SU-DHL-6 (cell line): Measurements from ENCODE around the gene NOD2.

Experiments
- H2AFZ ChIP-seq: fragments of 200-600 bp; sonication (generic); 2 replicates; pipeline ENCODE4 v1.6.1; 2014; ENCODE audit warnings: low read depth, mild to moderate bottlenecking, moderate library complexity, mixed read lengths, antibody characterized with exemption, low read length; ENCODE audit not compliant: severe bottlenecking
- H3F3A ChIP-seq: fragments of 200-600 bp; shearing (Covaris generic); 2 replicates; pipeline ENCODE4 v1.6.0; 2016; ENCODE audit warnings: antibody characterized with exemption, mild to moderate bottlenecking; ENCODE audit not compliant: insufficient read depth
- H3K27ac ChIP-seq: fragments of 200-600 bp; sonication (generic); 2 replicates; pipeline ENCODE4 v1.5.1; 2016; ENCODE audit warnings: low read depth, mild to moderate bottlenecking, low read length, moderate library complexity, mixed read lengths
- H3K27me3 ChIP-seq: fragments of 200-600 bp; sonication (generic), shearing (Covaris generic); 2 replicates; pipeline ENCODE4 v1.6.0; 2014; ENCODE audit warnings: mild to moderate bottlenecking, low read length
- H3K36me3 ChIP-seq: fragments of 200-600 bp; sonication (generic); 2 replicates; pipeline ENCODE4 v1.6.1; 2014; ENCODE audit warnings: mild to moderate bottlenecking, low read length, mixed read lengths
- H3K4me2 ChIP-seq: fragments of 300-600, 200-600 bp; shearing (Covaris generic), sonication (generic); 2 replicates; pipeline ENCODE4 v1.6.0; 2014; ENCODE audit warnings: low read length, low read depth, mild to moderate bottlenecking; ENCODE audit not compliant: poor library complexity, severe bottlenecking
- H3K4me3 ChIP-seq: fragments of 200-600 bp; sonication (generic); 2 replicates; pipeline ENCODE4 v1.5.1; 2014; ENCODE audit warnings: antibody characterized with exemption, low read length, mild to moderate bottlenecking, mixed read lengths; ENCODE audit not compliant: insufficient read depth, poor library complexity, severe bottlenecking
- H3K79me2 ChIP-seq: fragments of 200-600 bp; sonication (generic); 2 replicates; pipeline ENCODE4 v1.6.1; 2014; ENCODE audit warnings: mild to moderate bottlenecking, low read length, moderate library complexity; ENCODE audit not compliant: insufficient read depth
- H3K9ac ChIP-seq: fragments of 200-600 bp; sonication (generic); 2 replicates; pipeline ENCODE4 v1.7.0; 2014; ENCODE audit warnings: mild to moderate bottlenecking, low read length
- H3K9me2 ChIP-seq: fragments of 200-600 bp; sonication (generic); replicated peaks from 2 replicates; pipeline ENCODE4 v1.6.1; 2014; ENCODE audit warnings: low read length; ENCODE audit not compliant: insufficient read depth
- H3K9me3 ChIP-seq: fragments of 200-600 bp; sonication (generic); 2 replicates; pipeline ENCODE4 v1.6.1; 2014; ENCODE audit warnings: low read length, mixed read lengths; ENCODE audit not compliant: insufficient read depth
- H4K20me1 ChIP-seq: fragments of 200-600 bp; sonication (generic); 2 replicates; pipeline ENCODE4 v1.6.1; 2014; ENCODE audit warnings: low read depth, mild to moderate bottlenecking, antibody characterized with exemption, low read length, moderate library complexity, mixed read lengths
- CTCF ChIP-seq: fragments of 200-600 bp; sonication (generic); IDR thresholded peaks from one replicate; pipeline ENCODE4 v1.5.1; 2017; ENCODE audit warnings: antibody characterized with exemption, mild to moderate bottlenecking, low read length, moderate library complexity; ENCODE audit not compliant: insufficient read depth, poor library complexity, severe bottlenecking
- EZH2phosphoT487 ChIP-seq: fragments of 200-600 bp; sonication (generic), shearing (Covaris generic); conservative IDR thresholded peaks from 2 replicates; pipeline ENCODE4 v1.6.1; 2018; ENCODE audit warnings: mild to moderate bottlenecking, antibody characterized with exemption, low read length, moderate library complexity, mixed read lengths

Gene NOD2

GRCh38 chr16:50731989-50732832 lies 38.8 kb downstream of the NOD2 start:
- H4K20me1 ChIP-seq, result no peaks in the 10 kb centered on the region
- H3K4me2 ChIP-seq, result no peak overlapping the region
- no peaks in the 10 kb centered on the region for H3K27me3 ChIP-seq
- TF ChIP-seq EZH2phosphoT487, result no peak
- TF ChIP-seq CTCF, result no peak
- no peaks in the 10 kb centered on the region for H3K9me2 ChIP-seq
- no peak overlapping the region for H3K27ac ChIP-seq
- H3K79me2 ChIP-seq, result no peaks in the 10 kb centered on the region
- no peak overlapping the region for H3K4me3 ChIP-seq
- no peak overlapping the region for H2AFZ ChIP-seq
- H3K9ac ChIP-seq, result no peak overlapping the region
- H3F3A ChIP-seq, result no peaks in the 10 kb centered on the region
- H3K9me3 ChIP-seq, result no peaks in the 10 kb centered on the region
- H3K36me3 ChIP-seq, result no peaks in the 10 kb centered on the region

DNA sequence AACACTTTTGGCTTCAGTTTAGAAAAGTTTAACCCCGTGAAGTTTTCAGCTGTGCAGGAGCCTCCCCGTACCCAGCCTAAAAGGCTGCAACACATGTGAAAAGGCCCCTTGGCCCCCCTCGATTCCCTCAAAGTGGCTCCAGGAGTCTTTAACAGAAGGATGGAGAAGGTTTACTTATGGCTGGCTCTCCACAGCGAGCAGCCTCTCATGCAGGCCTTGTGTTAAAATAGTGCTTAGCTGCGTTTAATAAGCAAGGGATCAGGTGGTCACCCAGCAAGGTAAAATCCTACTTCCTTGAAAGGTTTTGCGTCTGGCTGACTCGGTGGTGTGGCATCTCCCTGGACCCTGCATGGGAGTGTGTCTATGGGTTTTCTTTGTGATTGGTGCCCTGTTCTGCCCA lies 40.1 kb downstream of the NOD2 start:
- no peaks in the 10 kb centered on the region for H3F3A ChIP-seq
- no peaks in the 10 kb centered on the region for H3K9me3 ChIP-seq
- no peak overlapping the region for H2AFZ ChIP-seq
- no peaks in the 10 kb centered on the region for H3K9me2 ChIP-seq
- no peaks in the 10 kb centered on the region for H3K79me2 ChIP-seq
- no peaks in the 10 kb centered on the region for H3K27me3 ChIP-seq
- no peak overlapping the region for H3K4me3 ChIP-seq
- H4K20me1 ChIP-seq, result no peaks in the 10 kb centered on the region
- H3K36me3 ChIP-seq, result no peaks in the 10 kb centered on the region
- H3K4me2 ChIP-seq, result no peak overlapping the region
- H3K27ac ChIP-seq, result no peak overlapping the region
- H3K9ac ChIP-seq, result no peak overlapping the region
- TF ChIP-seq CTCF (no peak), EZH2phosphoT487 (no peak)

- H3K79me2 ChIP-seq, result no peaks in the 10 kb centered on the region
- no peaks in the 10 kb centered on the region for H3K9me2 ChIP-seq
- TF ChIP-seq CTCF (no peak), EZH2phosphoT487 (no peak)
- H4K20me1 ChIP-seq, result no peaks in the 10 kb centered on the region
- no peaks in the 10 kb centered on the region for H3K9me3 ChIP-seq
- no peak overlapping the region for H3K27ac ChIP-seq
- no peak overlapping the region for H2AFZ ChIP-seq
- H3K27me3 ChIP-seq, result no peaks in the 10 kb centered on the region
- no peaks in the 10 kb centered on the region for H3K36me3 ChIP-seq
- no peak overlapping the region for H3K9ac ChIP-seq
- H3K4me2 ChIP-seq, result no peak overlapping the region
- no peak overlapping the region for H3K4me3 ChIP-seq
- no peaks in the 10 kb centered on the region for H3F3A ChIP-seq
These were observed 42.3 kb downstream of the NOD2 start for GRCh38 chr16:50735629-50736122.
